Measurements from ENCODE around the gene C12orf57.

GRCh38 chr12:6952863-6953441 lies 9.1 kb downstream of the C12orf57 start:
- TF ChIP-seq CTCF (conservative IDR thresholded peaks at IDR 0.05) (no peak), ZFX (IDR thresholded peaks at IDR 0.05) (no peak)
